SK-N-MC (cell line): ENCODE measurements around the gene PRSS35.

Source experiments
- DNase-seq: peaks from one replicate; pipeline ENCODE4 v3.0.0-alpha.2; 2011; ENCODE audit warnings: low read depth, low spot score
- H3K27ac ChIP-seq: fragments of 200-600 bp; sonication (generic); 2 replicates; pipeline ENCODE4 v1.5.1; 2016; ENCODE audit warnings: mixed run types
- H3K36me3 ChIP-seq: fragments of 200-600 bp; sonication (generic); 2 replicates; pipeline ENCODE4 v1.6.1; 2017; ENCODE audit warnings: antibody characterized with exemption, low read length, mixed read lengths; ENCODE audit not compliant: insufficient read depth
- H3K4me3 ChIP-seq: fragments of 200-600 bp; sonication (generic); 2 replicates; pipeline ENCODE4 v1.5.1; 2016
- H3K9ac ChIP-seq: fragments of 200-600 bp; sonication (generic); 2 replicates; pipeline ENCODE4 v1.8.0; 2017; ENCODE audit warnings: mixed run types, mixed read lengths; ENCODE audit not compliant: insufficient read length
- H3K9me3 ChIP-seq: fragments of 200-600 bp; sonication (generic); 2 replicates; pipeline ENCODE4 v1.6.1; 2017; ENCODE audit warnings: low read depth, mild to moderate bottlenecking, antibody characterized with exemption, low read length, moderate library complexity, mixed read lengths
- EZH2 ChIP-seq: fragments of 200-600 bp; sonication (generic); IDR thresholded peaks from one replicate; pipeline ENCODE4 v1.6.1; 2017; ENCODE audit warnings: antibody characterized with exemption
- FOXP2 ChIP-seq: optimal IDR thresholded peaks from 2 replicates; pipeline ENCODE3; 2011; ENCODE audit warnings: mild to moderate bottlenecking, moderate library complexity; ENCODE audit not compliant: insufficient read depth; ENCODE audit errors: extremely low read length, control extremely low read depth
- POLR2AphosphoS5 ChIP-seq: IDR thresholded peaks from 2 replicates; pipeline ENCODE4 v1.6.1; 2012; ENCODE audit warnings: mild to moderate bottlenecking, low read depth, low read length, borderline replicate concordance

The PRSS35 gene

GRCh38 chr6:83509441-83509840 is 2.9 kb upstream of the PRSS35 start:
- no peak for DNase-seq
- no peaks in the 10 kb centered on the region for H3K36me3 ChIP-seq
- no peaks in the 10 kb centered on the region for H3K9me3 ChIP-seq
- no peak overlapping the region for H3K9ac ChIP-seq
- TF ChIP-seq POLR2AphosphoS5 (no peak), FOXP2 (no peak), EZH2 (no peak)
- H3K4me3 ChIP-seq: no peak overlapping the region
- no peak overlapping the region for H3K27ac ChIP-seq

GRCh38 chr6:83510791-83511190 is 1.5 kb upstream of the PRSS35 start:
- no peak for DNase-seq
- Histone ChIP-seq H3K9ac (no peak overlapping the region), H3K9me3 (no peaks in the 10 kb centered on the region), H3K4me3 (no peak overlapping the region), H3K27ac (no peak overlapping the region), H3K36me3 (no peaks in the 10 kb centered on the region)
- TF ChIP-seq POLR2AphosphoS5 (no peak), EZH2 (no peak), FOXP2 (no peak)

GRCh38 chr6:83511266-83511665 is 1.1 kb upstream of the PRSS35 start:
- Histone ChIP-seq H3K9me3 (no peaks in the 10 kb centered on the region), H3K9ac (no peak overlapping the region), H3K4me3 (peak overlapping the region; percentile 86), H3K27ac (no peak overlapping the region), H3K36me3 (no peaks in the 10 kb centered on the region)
- no peak for DNase-seq
- TF ChIP-seq FOXP2 (no peak), EZH2 (no peak), POLR2AphosphoS5 (no peak)

DNA sequence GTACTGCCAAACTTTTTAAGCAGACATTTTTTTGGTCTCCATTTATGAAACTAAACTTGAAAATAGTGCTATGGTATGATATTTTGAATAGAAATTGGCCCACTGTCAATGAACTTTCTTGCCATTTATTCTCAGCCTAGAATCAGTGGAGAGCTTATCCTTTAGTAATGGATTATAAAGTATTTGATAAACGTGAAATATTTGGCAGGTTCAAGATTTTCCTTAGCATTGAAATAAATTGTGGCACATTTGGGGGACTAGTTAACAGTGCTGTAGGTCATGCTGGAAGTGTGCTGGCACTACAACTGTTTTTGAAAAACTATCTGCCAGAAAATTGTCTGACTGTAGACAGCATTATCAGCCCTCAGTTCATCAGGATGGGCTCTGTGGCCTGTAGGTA is 2.1 kb downstream of the PRSS35 start:
- DNase-seq: no peak
- TF ChIP-seq EZH2 (no peak), POLR2AphosphoS5 (no peak), FOXP2 (no peak)
- Histone ChIP-seq H3K36me3 (no peaks in the 10 kb centered on the region), H3K9ac (peak overlapping the region; percentile 38), H3K9me3 (no peaks in the 10 kb centered on the region), H3K4me3 (peak overlapping the region; percentile 86), H3K27ac (peak overlapping the region; percentile 66)

DNA sequence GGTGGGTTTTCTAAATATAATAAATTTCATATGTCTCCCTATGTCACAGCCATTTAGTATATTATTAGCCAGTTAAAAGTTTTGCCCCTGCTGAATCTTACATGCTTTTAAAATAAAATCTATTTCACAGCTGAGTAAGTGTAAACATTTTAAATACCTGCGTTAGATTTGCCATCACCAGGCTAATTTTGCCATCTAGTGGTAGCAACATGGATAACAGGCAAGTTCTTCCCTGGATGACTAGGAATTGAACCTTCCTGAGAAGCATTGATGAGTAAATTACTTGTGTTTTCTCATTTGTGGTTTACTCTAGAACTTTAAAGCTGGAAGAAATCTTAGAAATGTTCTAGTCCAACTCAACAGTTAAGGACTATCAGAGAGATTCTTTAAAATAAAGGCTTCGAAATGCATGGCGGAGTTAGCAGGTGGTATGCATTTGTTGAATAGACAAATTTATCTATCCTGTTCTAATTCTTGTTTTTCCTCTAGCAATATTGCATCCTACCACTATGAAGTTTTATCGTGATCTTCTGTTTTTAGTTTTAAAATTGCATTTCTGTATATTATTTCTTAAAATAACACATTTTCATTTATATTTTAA is 2.6 kb downstream of the PRSS35 start:
- no peak overlapping the region for H3K27ac ChIP-seq
- peak overlapping the region; percentile 86 for H3K4me3 ChIP-seq
- peak; percentile 70 for DNase-seq
- H3K9ac ChIP-seq: peak overlapping the region; percentile 38
- TF ChIP-seq EZH2: no peak
- TF ChIP-seq POLR2AphosphoS5: no peak
- TF ChIP-seq FOXP2: no peak
- H3K9me3 ChIP-seq: no peaks in the 10 kb centered on the region
- no peaks in the 10 kb centered on the region for H3K36me3 ChIP-seq

GRCh38 chr6:83517500-83517899 is 5.2 kb downstream of the PRSS35 start:
- no peak overlapping the region for H3K9ac ChIP-seq
- H3K36me3 ChIP-seq: no peaks in the 10 kb centered on the region
- no peak overlapping the region for H3K27ac ChIP-seq
- H3K9me3 ChIP-seq: no peaks in the 10 kb centered on the region
- DNase-seq: no peak
- no peak overlapping the region for H3K4me3 ChIP-seq
- TF ChIP-seq FOXP2 (no peak), EZH2 (no peak), POLR2AphosphoS5 (no peak)

- H3K9me3 ChIP-seq: no peaks in the 10 kb centered on the region
- H3K36me3 ChIP-seq: peaks cover 5% of the 10 kb centered on the region; the same call in 1 of the 2 replicates
- no peak for DNase-seq
- TF ChIP-seq FOXP2 (no peak), EZH2 (no peak), POLR2AphosphoS5 (no peak)
- H3K27ac ChIP-seq: no peak overlapping the region
- no peak overlapping the region for H3K9ac ChIP-seq
- no peak overlapping the region for H3K4me3 ChIP-seq
These were observed 6.6 kb downstream of the PRSS35 start for GRCh38 chr6:83518816-83519480.

DNA sequence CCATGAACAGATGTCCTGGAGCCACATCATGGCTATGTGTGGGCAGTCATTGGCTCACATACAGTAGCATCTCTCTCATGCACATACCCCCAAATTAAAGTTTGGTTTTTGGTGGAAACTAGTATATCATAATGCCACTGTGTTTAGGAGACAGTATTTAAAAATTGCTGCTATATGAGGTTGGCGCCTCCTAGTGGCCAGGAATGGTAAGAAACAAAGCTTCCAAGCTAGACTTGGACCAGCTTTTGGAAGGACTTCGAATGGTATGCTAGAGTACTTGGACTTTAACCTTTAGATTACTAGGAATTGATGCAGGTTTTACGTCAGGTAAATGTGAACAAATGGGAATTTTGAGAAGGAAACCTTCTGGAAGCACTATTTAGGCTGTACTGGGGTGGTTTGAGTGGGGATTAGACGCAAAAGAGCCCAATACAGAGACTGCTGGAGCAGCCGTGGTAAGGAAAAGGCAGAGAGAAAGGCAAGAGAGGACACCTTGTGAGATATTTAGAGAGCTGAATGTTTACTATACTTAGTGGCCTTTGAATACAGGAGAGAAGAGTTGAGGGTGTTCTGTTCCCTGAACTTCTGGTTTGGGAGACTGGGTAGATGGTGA is 23.8 kb downstream of the PRSS35 start:
- H3K4me3 ChIP-seq: no peak overlapping the region
- peak; percentile 63 for DNase-seq
- no peak overlapping the region for H3K27ac ChIP-seq
- H3K36me3 ChIP-seq: no peaks in the 10 kb centered on the region
- H3K9ac ChIP-seq: no peak overlapping the region
- no peak for TF ChIP-seq FOXP2
- TF ChIP-seq EZH2: no peak
- no peak for TF ChIP-seq POLR2AphosphoS5
- H3K9me3 ChIP-seq: no peaks in the 10 kb centered on the region
